H1 (cell line): Measurements from ENCODE around the gene RPS6KA4. TPM values are rescaled to one million over a fixed set of nuclear protein-coding genes. Genes with fewer than 3 reads are reported as not detected.

Experiments
- CEBPB ChIP-seq: IDR thresholded peaks from 2 replicates; pipeline ENCODE4 v1.6.1; 2012; ENCODE audit warnings: low read depth, low read length
- CREB1 ChIP-seq: IDR thresholded peaks from 2 replicates; pipeline ENCODE4 v1.6.1; 2012; ENCODE audit warnings: inconsistent platforms
- EZH2 ChIP-seq: fragments of 200-600 bp; sonication (generic); IDR thresholded peaks from 2 replicates; pipeline ENCODE4 v1.7.1; 2012; ENCODE audit warnings: low read depth, mild to moderate bottlenecking, moderate library complexity, low read length, inconsistent platforms; ENCODE audit not compliant: severe bottlenecking
- GTF2F1 ChIP-seq: IDR thresholded peaks from 2 replicates; pipeline ENCODE4 v1.6.1; 2012; ENCODE audit warnings: low read depth, low read length, improper control_type of control experiment, borderline replicate concordance
- HDAC2 ChIP-seq, 2 experiments: fragments of 300-600 bp in 1 of 2; sonication (generic) in 1 of 2; IDR thresholded peaks; 2 replicates each; pipeline ENCODE4 v1.6.1; 2011 to 2012; ENCODE audit warnings: low read depth in 2 of 2, low read length in 2 of 2, mild to moderate bottlenecking in 2 of 2, moderate library complexity in 2 of 2, borderline replicate concordance in 1 of 2, inconsistent platforms in 1 of 2
- HDAC6 ChIP-seq: IDR thresholded peaks from one replicate; pipeline ENCODE4 v1.7.1; 2012; ENCODE audit warnings: low read depth, mild to moderate bottlenecking, inconsistent platforms, low read length, moderate library complexity
- KDM4A ChIP-seq: IDR thresholded peaks from one replicate; pipeline ENCODE4 v1.7.1; 2012; ENCODE audit warnings: low read depth, mild to moderate bottlenecking, moderate library complexity, low read length, inconsistent platforms; ENCODE audit not compliant: severe bottlenecking
- SP2 ChIP-seq: IDR thresholded peaks from 2 replicates; pipeline ENCODE4 v1.6.1; 2012; ENCODE audit warnings: mild to moderate bottlenecking, low read length, inconsistent platforms
- TAF1 ChIP-seq: IDR thresholded peaks from 2 replicates; pipeline ENCODE4 v1.6.1; 2011; ENCODE audit warnings: mild to moderate bottlenecking, low read depth, low read length
- TAF7 ChIP-seq: optimal IDR thresholded peaks from 2 replicates; pipeline ENCODE3; 2011; ENCODE audit warnings: low read depth, mild to moderate bottlenecking, inconsistent platforms, low read length, moderate library complexity, borderline replicate concordance
- polyA plus RNA-seq, 7 experiments: library from polyadenylated mRNA; depleted of rRNA in 3 of 7; stranded (reverse) in 5 of 7; unstranded in 2 of 7; fragments of >200 nt in 5 of 7; fragments of 200-250 nt in 2 of 7; gene quantifications; 1 replicate in 5 of 7; 2 replicates in 1 of 7; 4 replicates in 1 of 7; pipeline versions ENCODE4 v1.2.1 to v1.2.3, GENCODE V29; 2011 to 2013; ENCODE audit warnings: missing spikeins in 2 of 7, mixed read lengths in 2 of 7
- total RNA-seq: library from RNA; stranded (reverse); fragmentation: NEBNext Ultra II Directional; extraction: Animal tissue kit (Norgen Biotek cat#: 25700); gene quantifications from 2 replicates; pipeline ENCODE4 v1.2.1, GENCODE V29; 2021
- TF ChIP-seq, protein P1 (sequence below): fragments of 300-600 bp; sonication (generic); IDR thresholded peaks from 2 replicates; pipeline ENCODE4 v1.7.1; 2012; ENCODE audit warnings: low read length, moderate library complexity, mild to moderate bottlenecking, inconsistent platforms; ENCODE audit not compliant: insufficient replicate concordance

The RPS6KA4 gene
- total and polyA plus RNA-seq, 2 of the 8 experiments (the other 6 are each of a cell fraction or from before 2014, with no cell fraction given) = 8.2 to 12.6 TPM

DNA sequence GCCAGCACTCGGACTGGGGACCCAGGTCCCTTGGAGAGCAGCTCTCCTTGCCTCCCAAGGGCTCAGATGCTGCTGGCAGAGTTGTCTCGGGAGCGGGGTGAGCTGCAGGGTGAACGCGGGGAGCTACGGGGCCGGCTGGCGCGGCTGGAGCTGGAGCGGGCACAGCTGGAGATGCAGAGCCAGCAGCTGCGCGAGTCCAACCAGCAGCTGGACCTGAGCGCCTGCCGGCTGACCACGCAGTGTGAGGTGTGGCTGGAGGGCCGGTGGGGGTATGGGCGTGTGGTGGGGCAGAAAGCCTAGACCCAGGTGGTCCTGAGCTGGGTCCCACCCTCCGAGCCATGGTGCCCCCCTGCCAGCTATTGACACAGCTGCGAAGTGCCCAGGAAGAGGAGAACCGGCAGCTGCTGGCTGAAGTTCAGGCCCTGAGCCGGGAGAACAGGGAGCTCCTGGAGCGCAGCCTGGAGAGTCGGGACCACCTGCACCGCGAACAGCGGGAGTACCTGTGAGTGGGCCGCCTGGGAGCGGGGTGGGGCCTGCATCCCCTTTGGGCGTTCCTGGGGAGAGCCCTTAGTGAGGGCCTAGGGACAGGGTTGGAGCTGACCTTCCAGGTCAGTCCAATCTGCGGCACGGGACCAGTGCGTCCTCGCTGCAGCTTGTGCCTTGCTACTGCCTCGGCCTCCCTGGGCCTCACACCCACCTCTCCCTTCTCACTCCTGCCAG is 5.8 kb upstream of the RPS6KA4 start (continued):
- TF ChIP-seq, protein P1, sequence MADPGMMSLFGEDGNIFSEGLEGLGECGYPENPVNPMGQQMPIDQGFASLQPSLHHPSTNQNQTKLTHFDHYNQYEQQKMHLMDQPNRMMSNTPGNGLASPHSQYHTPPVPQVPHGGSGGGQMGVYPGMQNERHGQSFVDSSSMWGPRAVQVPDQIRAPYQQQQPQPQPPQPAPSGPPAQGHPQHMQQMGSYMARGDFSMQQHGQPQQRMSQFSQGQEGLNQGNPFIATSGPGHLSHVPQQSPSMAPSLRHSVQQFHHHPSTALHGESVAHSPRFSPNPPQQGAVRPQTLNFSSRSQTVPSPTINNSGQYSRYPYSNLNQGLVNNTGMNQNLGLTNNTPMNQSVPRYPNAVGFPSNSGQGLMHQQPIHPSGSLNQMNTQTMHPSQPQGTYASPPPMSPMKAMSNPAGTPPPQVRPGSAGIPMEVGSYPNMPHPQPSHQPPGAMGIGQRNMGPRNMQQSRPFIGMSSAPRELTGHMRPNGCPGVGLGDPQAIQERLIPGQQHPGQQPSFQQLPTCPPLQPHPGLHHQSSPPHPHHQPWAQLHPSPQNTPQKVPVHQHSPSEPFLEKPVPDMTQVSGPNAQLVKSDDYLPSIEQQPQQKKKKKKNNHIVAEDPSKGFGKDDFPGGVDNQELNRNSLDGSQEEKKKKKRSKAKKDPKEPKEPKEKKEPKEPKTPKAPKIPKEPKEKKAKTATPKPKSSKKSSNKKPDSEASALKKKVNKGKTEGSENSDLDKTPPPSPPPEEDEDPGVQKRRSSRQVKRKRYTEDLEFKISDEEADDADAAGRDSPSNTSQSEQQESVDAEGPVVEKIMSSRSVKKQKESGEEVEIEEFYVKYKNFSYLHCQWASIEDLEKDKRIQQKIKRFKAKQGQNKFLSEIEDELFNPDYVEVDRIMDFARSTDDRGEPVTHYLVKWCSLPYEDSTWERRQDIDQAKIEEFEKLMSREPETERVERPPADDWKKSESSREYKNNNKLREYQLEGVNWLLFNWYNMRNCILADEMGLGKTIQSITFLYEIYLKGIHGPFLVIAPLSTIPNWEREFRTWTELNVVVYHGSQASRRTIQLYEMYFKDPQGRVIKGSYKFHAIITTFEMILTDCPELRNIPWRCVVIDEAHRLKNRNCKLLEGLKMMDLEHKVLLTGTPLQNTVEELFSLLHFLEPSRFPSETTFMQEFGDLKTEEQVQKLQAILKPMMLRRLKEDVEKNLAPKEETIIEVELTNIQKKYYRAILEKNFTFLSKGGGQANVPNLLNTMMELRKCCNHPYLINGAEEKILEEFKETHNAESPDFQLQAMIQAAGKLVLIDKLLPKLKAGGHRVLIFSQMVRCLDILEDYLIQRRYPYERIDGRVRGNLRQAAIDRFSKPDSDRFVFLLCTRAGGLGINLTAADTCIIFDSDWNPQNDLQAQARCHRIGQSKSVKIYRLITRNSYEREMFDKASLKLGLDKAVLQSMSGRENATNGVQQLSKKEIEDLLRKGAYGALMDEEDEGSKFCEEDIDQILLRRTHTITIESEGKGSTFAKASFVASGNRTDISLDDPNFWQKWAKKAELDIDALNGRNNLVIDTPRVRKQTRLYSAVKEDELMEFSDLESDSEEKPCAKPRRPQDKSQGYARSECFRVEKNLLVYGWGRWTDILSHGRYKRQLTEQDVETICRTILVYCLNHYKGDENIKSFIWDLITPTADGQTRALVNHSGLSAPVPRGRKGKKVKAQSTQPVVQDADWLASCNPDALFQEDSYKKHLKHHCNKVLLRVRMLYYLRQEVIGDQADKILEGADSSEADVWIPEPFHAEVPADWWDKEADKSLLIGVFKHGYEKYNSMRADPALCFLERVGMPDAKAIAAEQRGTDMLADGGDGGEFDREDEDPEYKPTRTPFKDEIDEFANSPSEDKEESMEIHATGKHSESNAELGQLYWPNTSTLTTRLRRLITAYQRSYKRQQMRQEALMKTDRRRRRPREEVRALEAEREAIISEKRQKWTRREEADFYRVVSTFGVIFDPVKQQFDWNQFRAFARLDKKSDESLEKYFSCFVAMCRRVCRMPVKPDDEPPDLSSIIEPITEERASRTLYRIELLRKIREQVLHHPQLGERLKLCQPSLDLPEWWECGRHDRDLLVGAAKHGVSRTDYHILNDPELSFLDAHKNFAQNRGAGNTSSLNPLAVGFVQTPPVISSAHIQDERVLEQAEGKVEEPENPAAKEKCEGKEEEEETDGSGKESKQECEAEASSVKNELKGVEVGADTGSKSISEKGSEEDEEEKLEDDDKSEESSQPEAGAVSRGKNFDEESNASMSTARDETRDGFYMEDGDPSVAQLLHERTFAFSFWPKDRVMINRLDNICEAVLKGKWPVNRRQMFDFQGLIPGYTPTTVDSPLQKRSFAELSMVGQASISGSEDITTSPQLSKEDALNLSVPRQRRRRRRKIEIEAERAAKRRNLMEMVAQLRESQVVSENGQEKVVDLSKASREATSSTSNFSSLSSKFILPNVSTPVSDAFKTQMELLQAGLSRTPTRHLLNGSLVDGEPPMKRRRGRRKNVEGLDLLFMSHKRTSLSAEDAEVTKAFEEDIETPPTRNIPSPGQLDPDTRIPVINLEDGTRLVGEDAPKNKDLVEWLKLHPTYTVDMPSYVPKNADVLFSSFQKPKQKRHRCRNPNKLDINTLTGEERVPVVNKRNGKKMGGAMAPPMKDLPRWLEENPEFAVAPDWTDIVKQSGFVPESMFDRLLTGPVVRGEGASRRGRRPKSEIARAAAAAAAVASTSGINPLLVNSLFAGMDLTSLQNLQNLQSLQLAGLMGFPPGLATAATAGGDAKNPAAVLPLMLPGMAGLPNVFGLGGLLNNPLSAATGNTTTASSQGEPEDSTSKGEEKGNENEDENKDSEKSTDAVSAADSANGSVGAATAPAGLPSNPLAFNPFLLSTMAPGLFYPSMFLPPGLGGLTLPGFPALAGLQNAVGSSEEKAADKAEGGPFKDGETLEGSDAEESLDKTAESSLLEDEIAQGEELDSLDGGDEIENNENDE = no peak
- TF ChIP-seq HDAC6 (no peak), HDAC2 (IDR thresholded peaks at IDR 0.05; ENCODE audit: borderline replicate concordance in 1 of 2, low read depth in 2 of 2, low read length in 2 of 2) (no peak), EZH2 (no peak), CREB1 (no peak), TAF7 (no peak), GTF2F1 (no peak), SP2 (no peak), TAF1 (no peak), KDM4A (no peak), CEBPB (no peak)
